GM21515 (cell line): ENCODE measurements around the gene TNFAIP3.
"Not testable (repeated sequence)": the region's sequence is repeated elsewhere in the genome, so short reads cannot be mapped to it uniquely, and the experiment has no call there.

Source experiments
- ATAC-seq: cut with Tn5 transposase; IDR thresholded peaks from one replicate; pipeline ENCODE4 v1.9.1; 2021; ENCODE audit not compliant: unreplicated experiment

TNFAIP3 gene

DNA sequence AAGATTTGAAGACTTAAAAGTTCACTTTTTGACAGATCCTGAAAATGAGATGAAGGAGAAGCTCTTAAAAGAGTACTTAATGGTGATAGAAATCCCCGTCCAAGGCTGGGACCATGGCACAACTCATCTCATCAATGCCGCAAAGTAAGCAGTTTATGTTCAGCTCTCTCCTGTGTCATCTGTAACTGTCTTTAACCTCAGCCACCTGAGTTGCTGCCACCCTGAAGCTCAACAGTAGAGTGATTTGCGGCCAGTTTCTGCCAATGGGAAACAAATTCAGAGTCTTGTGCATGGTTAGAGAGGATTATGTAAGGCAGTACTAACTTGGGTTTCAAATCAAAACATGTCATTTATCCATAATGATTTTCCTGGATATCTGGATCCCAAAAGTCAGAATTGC is 10.1 kb downstream of the TNFAIP3 start:
- ATAC-seq: no peak

GRCh38 chr6:137877606-137878005 is 10.5 kb downstream of the TNFAIP3 start:
- ATAC-seq: no peak

DNA sequence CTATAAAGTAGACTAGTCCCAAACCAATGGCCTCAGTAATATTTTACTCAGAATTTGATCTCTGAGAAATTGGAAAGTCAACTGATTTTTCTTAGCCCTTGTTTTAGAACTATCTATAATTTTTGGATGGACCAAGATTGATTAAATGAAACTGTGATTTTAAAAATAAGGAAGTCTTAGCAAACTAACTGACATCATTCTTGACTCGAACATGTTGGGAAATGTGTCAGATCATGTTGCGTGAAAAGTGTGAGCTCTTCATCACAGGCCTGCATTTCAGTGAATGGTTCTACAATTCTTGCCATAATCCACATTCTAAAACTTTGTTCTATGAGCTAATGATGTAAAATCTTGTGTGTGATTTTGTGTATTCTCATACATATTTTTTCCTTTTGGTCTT is 11.0 kb downstream of the TNFAIP3 start:
- ATAC-seq: no peak

- no peak for ATAC-seq
Measured at GRCh38 chr6:137878486-137879285, 11.6 kb downstream of the TNFAIP3 start.

GRCh38 chr6:137879299-137879698 is 12.2 kb downstream of the TNFAIP3 start:
- no peak for ATAC-seq

DNA sequence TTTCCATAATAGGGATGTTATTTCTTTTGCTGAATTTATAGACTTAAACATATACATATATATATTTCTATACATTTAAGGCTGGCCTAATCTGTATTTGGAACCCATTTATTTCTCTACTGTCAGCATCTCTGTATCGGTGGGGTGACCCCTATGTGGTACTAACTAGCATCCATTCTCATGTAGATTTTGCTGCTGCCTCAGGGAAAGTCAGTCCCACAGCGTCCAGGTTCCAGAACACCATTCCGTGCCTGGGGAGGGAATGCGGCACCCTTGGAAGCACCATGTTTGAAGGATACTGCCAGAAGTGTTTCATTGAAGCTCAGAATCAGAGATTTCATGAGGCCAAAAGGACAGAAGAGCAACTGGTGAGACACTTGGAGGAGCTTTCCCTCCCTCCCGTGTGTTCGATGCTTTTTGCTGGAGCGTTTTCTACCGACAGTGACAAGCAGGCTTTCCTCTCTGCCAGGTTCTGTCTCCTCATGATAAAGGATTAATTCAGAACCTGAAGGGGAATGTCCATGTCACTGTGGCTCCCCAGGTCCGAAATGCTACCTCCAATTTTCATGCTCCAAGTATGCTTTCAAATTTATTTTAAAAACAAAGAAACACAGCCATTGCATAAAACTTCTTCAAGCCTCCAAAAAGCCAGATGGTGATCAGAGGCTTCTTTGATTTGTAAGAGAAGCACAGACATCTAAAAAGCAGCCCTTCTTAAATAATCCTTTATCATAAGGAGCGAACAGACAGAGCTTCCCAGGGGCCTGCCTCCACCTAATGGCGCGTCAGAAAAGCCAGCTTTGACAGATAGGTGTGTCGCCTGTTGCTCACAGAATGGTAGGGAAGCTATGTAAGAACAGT is 13.1 kb downstream of the TNFAIP3 start:
- ATAC-seq: no peak

- ATAC-seq: no peak
Measured at GRCh38 chr6:137880746-137881521, 13.9 kb downstream of the TNFAIP3 start.

- ATAC-seq: no peak
Measured at GRCh38 chr6:137881522-137881886, 14.4 kb downstream of the TNFAIP3 start.

- no peak for ATAC-seq
Measured at GRCh38 chr6:137882225-137882961, 15.3 kb downstream of the TNFAIP3 start.

- no peak for ATAC-seq
Measured at GRCh38 chr6:137883400-137884148, 16.5 kb downstream of the TNFAIP3 start.

DNA sequence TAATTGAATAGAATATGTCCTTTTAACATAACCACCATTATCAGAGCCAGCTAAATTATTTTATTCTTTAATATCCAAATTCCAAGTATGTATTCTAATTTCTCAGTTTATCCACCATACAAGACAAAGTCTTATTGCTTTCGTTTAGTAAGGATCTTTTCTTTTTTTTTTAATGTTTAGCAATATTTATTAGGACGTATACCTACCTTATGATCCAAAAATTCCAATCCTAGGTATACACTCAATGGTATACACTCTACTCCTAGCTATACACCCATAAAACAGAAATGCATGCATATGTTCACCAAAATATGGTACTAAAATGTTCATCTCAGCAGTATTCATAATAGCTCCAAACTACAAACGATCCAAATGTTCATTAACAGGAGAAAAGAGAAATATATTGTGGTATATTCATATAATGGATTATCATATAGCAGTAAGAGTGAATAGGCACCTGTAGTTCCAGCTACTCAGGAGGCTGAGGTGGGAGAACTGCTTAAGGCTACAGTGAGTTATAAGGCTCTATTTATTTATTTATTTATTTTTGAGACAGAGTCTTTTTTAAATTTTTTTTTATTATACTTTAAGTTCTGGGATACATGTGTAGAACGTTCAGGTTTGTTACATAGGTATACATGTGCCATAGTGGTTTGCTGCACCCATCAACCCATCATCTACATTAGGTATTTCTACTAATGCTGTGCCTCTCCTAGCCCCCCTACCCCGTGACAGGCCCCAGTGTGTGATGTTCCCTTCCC is 17.3 kb downstream of the TNFAIP3 start:
- ATAC-seq: no peak

DNA sequence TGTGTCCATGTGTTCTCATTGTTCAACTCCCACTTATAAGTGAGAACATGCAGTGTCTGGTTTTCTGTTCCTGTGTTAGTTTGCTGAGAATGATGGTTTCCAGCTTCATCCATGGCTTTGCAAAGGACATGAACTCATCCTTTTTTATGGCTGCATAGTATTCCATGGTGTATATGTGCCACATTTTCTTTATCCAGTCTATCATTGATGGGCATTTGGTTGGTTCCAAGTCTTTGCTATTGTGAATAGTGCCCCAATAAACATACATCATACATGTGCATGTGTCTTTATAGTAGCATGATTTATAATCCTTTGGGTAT is 17.8 kb downstream of the TNFAIP3 start:
- ATAC-seq: not testable (repeated sequence)

- not testable (repeated sequence) for ATAC-seq
Measured at GRCh38 chr6:137886226-137886625, 19.2 kb downstream of the TNFAIP3 start.

GRCh38 chr6:137890983-137891537 is 24.0 kb downstream of the TNFAIP3 start:
- no peak for ATAC-seq

- no peak for ATAC-seq
Measured at GRCh38 chr6:137892271-137892708, 25.2 kb downstream of the TNFAIP3 start.

DNA sequence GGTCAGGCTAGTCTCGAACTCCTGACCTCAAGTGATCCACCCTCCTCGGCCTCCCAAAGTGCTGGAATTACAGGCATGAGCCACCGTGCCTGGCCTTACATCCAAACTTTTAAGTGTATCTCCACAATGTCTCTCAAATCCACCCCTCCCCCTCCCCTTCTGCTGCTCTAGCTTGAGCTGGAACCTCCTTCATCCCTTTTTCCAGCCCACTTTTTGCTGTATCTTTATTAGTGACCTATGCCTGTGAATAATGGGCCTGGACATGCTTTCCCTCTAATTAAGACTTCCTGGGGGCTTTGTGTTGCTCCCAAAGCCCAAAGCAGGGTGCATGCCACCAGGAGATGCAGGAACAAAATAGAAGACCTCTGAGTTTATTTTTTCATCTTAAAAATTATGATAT is 26.1 kb downstream of the TNFAIP3 start:
- no peak for ATAC-seq

DNA sequence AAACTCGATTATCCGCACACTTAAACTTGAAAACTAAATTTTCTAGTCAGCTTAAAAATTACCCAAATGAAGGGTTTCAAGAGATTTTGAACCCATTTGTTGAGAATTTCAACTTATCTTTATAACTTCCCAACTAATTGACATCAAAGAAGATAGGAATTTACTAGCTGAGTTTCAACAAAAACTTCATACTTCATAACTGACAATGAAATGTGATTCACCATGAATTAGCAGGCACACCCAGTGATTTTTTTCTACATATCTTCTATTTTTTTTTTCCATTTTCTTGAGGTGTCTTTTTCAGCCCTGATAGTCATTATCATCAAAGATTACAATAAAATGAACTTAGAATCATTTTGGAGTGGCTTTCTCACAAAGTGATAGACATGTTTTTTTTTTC is 26.7 kb downstream of the TNFAIP3 start:
- no peak for ATAC-seq

DNA sequence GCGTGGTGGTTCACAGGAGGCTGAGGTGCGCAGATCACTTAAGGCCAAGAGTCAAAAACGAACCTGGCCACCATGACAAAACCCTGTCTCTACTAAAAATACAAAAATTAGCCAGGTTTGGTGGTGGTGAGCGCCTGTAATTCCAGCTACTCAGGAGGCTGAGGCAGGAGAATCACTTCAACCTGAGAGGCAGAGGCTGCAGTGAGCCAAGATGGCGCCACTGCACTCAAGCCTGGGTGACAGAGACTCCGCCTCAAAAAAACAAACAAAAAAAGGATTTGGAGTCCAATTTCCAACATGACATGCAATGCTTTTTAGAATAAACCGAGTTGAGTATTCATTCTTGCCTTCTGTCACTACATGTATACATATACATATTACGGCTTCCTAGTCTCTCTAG is 27.3 kb downstream of the TNFAIP3 start:
- not testable (repeated sequence) for ATAC-seq

DNA sequence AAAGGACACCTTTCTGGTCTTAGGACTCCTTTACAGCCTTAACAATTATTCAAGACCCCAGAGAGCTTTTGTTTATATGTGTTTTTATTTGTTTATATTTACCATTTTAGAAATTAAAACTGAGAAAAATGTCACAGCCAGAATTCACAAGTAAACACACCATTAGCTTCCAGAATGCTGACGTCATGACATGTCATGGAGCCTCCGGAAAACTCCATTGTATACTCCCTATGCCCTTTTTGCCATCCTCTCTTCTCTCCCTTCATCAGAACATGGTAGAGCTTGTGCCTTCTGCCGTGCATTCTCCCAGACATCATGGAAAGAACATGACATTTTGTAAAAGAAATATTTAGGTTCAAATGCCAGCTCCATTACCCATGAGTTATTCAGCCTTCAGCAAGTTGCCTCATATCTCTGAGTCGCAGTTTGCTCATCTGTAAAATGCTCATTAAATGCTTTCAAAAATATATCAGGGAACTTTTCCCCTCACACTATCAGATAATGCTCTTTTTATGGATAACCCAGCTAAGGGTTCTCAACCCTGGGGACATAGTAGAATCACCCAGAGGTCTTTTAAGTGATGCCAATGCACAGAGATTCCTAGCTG is 27.8 kb downstream of the TNFAIP3 start:
- no peak for ATAC-seq
